GM10847 (cell line): ENCODE data around the gene PLXNA4.

Experiments used
- POLR2A ChIP-seq: IDR thresholded peaks from 2 replicates; pipeline ENCODE4 v1.6.1; 2011; ENCODE audit not compliant: insufficient read length; ENCODE audit errors: extremely low read depth

The PLXNA4 gene

DNA sequence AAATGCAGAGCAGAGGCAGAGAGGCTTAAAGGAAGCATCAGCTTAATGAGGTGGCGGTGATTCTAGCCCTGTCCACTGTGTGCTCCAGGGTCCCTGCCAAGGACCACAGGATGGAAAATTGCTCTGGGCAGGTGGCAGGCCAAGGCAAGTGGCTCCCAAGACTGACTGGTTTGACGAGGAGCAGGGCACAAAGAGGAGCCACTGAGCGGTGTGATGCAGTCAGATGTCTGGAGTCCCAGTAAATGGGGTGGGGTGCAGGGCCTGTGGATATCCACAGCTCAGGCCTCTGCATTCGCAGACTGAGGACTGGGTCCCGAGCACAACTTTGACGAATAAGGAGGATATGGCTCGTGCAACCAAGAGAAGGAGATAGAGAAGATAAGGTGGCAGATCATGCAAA is 385.6 kb downstream of the PLXNA4 start:
- TF ChIP-seq POLR2A = no peak

DNA sequence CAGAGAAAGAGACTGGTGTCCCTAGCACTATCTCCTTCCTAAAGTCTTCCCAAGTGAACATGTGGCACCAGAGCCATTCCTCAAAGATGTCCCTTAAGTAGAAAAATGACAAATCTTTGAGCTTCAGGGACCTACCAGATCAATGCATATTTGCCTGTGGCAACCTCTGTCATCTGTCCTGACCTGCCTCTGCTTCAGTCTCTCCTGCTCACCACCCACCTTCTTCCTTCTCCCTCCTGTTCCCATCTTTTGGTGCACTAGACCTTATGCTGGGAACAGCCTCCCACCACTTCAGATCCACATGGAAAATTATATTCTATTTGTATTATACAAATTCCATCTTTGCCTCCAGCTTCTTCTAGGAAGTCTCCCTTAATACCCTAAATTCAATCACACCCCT is 386.4 kb downstream of the PLXNA4 start:
- no peak for TF ChIP-seq POLR2A

DNA sequence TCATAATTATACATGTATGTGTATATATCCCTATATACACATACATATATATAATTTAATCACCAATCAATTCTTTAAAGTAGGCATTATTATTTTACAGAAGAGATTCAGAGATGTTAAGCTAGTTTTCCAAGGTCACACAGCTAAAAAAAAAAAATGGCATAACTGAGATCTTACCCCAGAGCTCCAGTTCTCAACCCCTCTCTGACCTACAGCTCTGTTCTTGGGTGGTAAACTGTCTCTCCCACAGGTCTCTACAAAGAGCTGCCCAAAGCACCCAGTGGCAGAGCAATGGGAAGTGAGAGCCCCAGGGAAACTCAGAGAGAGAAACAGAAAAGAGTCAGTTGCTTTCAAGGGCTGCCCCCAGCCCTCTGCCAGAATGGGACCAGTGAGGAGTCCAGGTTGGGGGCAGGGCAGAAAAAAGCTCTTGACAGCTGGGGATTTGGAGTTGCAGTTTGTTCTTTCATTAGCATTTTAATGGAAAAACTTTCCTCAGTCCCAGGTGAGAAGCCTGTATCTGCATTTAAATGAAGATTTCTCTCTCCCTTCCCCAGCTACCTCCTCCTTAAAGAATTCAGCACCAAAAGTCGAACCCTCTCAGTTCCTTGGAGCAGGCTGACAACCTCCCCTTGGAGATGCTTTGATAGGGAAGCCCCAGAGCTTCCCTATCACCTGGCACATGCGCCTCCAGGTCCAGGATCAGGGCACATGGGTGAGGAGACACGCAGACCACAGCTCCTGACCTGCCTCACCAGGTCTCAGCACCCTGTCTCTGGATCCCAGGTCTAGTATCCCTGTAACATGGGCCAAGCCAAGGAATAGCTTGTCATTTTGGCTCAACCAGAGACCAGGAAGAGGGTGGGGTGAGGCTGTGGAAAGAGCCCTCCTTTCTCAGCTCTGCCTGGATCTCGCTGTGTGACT is 388.1 kb downstream of the PLXNA4 start:
- TF ChIP-seq POLR2A = no peak

DNA sequence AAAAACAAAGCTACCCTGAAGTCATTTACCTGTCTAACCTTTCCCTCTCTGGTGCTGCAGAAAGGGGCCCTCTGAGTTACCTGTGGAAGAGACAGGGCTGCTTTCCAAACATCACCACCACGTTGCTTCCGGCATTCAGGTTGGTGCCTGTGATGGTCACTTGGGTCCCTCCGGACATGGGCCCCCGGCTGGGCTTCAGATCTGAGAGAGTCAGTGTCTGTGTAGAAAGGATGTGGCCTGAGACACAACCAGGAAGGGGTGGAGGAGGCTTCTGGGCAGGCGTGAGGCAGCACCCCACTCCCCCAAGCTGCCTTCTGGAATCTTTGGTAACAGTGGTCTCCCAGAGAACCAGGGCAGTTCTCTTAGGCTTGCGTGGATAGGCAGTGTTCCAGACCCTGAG is 388.9 kb downstream of the PLXNA4 start:
- TF ChIP-seq POLR2A = no peak

DNA sequence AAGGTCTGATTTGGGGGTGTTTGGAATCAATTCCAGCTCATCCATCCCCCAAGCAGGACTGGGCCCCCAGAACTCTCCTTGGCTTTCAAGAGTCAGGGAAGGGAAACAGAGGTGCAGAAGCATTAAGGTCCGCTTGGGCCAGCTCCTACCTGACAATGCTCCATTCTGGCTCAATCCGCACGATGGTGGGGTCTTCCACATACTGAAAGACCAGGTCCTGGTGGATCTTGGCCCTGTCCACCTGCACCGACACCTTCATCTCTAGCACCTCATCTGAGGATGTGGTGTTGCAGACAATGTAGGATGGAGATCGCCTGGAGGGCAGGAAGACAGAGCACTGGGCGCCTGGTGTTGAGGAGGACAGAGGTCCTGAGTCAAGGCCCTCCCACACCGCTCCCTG is 391.1 kb downstream of the PLXNA4 start:
- no peak for TF ChIP-seq POLR2A

DNA sequence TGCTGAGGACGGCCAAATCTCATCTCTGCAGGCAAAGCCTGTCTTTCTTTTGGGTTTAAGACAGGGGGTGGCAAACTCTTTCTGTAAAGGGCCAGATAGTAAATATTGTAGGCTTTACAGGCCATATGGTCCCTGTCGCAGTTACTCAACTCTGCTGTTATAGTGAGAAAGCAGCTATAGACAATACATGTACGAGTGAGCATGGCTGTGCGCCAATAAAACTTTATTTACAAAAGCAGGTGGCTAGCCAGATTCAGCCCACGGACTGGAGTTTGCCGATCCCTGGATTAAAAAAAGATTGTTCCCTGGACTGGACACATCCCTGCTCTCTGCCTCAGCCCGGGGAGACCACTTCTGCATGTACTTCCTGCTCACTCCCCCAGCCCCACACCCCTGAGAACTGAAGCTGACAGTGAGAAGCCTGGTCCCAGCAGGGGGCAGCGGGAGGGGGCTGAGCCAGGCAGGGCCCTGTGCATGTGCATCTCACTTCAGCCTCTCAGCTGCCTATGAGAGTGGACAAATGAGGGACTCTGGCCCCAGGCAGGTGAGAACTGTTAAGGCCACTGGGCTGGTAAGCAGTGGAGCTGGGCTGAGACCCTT is 392.4 kb downstream of the PLXNA4 start:
- TF ChIP-seq POLR2A = no peak

DNA sequence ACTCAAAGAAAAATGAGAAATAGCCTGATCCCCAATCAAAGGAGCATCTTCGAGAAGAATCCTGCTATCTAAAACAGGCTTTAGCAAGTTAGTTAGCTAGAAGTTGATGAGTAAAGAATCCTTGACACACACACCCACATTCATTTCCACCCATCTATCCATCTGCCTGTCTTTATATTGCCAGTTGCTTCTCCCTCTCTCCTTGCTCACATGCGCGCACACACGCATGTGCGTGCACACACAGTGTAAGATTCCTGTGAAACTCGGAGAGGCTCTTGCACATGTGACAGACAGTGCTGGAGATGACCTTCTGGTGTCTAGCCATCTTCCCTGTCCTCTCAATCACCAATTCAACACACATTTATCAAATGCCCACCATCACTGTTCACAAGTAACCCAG is 393.3 kb downstream of the PLXNA4 start:
- no peak for TF ChIP-seq POLR2A

DNA sequence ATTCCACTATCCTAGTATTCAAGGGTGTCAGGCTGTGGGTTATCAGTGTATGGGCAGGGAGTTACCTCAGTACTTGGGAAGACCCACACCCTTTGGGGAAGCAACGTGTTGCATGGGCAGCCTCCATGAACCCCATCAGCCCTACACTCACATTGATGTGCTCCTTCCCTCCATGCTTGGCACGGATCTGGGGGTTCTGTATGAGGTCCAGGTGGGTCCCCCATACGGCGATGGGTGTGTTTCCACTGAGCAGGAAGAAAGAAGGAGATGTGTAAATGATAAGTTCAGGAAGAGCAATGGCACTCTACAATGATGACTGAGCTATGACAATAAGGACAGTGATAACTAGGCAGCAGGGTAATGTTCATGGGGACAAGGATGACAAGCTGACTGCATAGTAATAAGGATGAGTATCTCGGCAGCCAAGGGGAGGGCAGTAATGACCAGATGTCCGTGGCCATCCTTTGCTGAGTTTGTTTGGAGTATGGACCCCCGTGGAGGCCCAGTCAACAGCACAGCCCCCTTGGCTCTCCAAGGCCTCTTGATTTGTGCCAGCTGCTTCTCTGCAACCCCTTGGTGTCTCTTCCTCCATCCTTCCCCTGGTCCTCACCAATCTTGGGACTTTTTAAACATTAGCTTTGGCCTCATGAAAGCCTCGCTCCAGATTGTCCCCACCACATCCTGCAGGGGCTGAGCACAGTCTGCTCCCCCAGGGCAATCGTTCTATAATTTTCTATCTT is 394.2 kb downstream of the PLXNA4 start:
- TF ChIP-seq POLR2A = no peak

DNA sequence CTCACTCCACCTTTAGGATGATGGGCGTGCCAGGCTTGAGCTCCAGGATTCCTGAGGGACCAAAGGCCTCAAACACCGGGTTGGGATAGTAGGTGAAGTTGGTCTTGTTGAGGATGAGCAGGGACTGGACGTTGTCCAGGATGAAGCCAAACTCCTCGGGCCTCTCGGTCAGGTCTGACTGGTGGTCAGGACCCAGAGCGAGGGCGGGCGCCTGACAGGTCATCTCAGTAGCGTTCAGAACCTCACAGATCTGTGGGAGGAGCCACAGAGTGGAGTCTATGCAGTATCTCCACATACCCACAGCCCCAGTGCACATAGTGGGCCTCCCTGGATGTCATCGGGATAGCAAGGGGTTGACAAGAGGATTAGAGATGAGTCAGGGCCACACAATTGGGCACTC is 394.9 kb downstream of the PLXNA4 start:
- TF ChIP-seq POLR2A = no peak

DNA sequence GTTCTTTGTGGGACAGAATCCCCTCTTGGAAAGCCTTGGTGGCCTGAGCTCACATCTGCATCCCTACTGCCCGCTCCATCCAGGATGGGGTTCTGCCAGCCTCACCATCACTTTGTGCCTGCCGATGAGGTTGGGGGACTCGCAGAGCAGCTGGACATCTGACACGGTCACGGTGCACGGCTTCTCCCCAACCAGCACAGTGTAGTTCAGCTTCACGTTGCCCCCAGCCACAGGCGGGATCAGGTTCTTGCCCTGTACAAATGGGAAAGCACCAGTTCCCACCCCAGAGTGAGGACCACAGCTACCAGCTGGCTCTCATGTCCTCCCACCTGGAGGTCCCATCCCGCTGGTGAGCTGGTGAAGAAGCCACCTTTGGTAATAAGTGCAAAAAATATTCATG is 395.8 kb downstream of the PLXNA4 start:
- TF ChIP-seq POLR2A = no peak

DNA sequence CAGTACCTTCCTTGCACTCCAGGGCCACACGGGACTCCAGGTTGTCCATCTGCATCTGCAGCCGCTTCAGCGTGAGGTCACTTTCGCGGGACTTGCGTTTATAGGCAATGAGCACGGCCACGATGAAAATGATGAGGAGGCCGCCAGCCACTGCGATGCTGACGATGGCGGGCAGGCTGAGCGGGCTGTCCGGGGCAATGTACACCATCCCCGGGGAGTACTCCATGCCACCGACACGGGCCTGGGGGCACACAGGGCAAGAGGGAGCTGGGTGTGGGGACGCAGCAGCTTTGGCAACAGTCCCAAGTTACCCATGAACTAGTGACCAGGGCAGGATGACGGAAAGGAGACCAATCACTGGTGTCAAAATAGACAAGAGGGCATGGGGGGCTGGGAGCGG is 396.6 kb downstream of the PLXNA4 start:
- TF ChIP-seq POLR2A = no peak

DNA sequence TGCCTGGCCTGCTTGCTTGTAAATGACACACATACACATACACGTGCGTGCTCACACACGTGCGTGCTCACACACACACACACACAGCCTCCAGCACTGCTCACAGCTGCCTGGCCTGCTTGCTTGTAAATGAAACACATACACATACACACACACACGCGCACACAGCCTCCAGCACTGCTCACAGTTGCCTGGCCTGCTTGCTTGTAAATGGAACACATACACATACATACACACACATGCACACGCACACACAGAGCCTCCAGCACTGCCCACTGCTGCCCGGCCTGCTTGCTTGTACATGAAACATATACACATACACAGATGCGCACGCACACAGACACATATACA is 397.2 kb downstream of the PLXNA4 start:
- no peak for TF ChIP-seq POLR2A

DNA sequence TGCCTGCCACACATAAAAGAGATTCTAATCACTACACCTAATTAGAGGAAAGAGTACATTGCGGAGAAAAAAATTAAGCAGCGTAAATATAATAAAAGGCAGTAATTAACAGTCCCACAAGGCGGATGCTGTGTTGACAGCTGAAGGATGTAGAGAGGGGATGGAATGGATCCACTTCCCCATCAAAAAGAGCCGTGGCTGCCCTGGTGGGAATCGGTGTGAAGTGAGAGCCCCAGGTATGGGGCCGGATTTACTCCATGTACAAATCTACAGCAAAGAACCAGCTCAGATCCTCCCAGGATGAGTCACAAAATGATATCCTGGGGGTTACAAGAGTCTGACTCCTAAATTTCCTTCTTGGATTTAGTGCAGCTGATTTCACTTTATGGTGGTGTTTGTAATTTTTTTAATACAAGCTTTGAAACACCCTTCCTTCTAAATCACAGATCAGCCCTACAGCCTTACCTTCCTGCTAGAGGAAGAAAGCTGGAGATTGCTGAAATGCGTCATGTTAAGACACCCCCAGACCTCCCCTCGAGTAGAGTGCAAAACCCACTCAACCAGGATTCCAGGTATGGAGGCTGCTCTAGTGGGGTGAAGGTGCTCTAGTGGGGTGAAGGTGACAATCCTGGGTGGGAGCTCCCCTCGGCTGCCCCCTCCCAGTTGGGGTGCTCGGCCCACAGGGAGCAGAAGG is 398.4 kb downstream of the PLXNA4 start:
- TF ChIP-seq POLR2A = no peak

DNA sequence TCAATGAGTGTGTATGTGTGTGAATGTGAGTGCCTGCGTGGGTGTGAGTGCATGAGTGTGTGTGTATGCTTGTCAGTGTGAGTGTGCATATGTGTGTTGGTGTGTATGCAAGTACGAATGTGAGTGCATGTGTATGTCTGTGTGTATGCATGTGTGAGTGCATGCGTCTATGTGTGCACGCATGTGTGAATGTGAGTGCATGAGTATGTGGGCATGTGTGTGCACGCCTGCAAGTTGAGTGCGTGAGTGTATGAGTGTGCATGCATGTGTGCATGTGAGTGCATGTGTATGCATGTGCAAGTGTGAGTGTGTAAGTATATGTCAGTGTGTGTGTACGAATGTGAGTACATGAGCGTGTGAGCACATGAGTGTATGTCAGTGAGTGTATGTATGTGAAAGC is 399.6 kb downstream of the PLXNA4 start:
- TF ChIP-seq POLR2A = no peak

DNA sequence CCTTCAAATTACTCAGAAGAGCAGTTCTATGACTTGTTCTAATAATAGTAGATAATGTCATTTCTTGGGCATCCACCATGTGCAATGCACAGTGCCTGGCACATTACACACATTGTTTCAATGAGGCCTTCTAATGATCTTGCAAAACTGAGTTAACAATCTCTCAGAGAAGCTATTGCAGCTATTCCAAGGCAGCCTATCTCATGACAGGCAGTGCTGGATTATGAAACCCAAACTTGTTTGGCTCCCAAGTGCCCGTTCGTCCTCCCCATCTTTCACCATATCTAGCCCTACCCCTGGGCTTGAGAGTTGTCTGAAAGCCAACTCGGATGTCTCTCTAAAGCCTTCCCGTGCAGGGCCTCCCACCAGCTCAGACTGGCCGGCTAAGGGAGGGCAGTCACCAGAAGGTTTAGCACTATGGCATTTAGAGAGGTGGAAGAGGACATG is 405.1 kb downstream of the PLXNA4 start:
- TF ChIP-seq POLR2A = no peak
